C4-2B (cell line): ENCODE data around the gene ALPG.

Experiments used
- CTCF ChIP-seq: fragments of 450-650 bp; conservative IDR thresholded peaks from 2 replicates; pipeline ENCODE4 v1.5.1; 2017; ENCODE audit warnings: mild to moderate bottlenecking
- ZFX ChIP-seq: fragments of 450-650 bp; IDR thresholded peaks from 2 replicates; pipeline ENCODE4 v1.6.1; 2017

GRCh38 chr2:232434563-232435374 is 28.1 kb downstream of the ALPG start:
- TF ChIP-seq CTCF: no peak
- TF ChIP-seq ZFX: no peak
